OCI-LY1 (cell line): ENCODE results near the gene RAPGEF5.

ENCODE experiments used
- EZH2 ChIP-seq: fragments of 200-600 bp; sonication (generic), shearing (Covaris generic); IDR thresholded peaks from 2 replicates; pipeline ENCODE4 v1.8.0; 2017; ENCODE audit warnings: borderline replicate concordance, mixed run types, mild to moderate bottlenecking, antibody characterized with exemption, low read length, moderate library complexity, mixed read lengths
- TF ChIP-seq, protein P1 (sequence below): fragments of 200-600 bp; sonication (generic), shearing (Covaris generic); IDR thresholded peaks from 2 replicates; pipeline ENCODE4 v1.5.1; 2017; ENCODE audit warnings: mild to moderate bottlenecking, antibody characterized with exemption, low read length, moderate library complexity, mixed read lengths

DNA sequence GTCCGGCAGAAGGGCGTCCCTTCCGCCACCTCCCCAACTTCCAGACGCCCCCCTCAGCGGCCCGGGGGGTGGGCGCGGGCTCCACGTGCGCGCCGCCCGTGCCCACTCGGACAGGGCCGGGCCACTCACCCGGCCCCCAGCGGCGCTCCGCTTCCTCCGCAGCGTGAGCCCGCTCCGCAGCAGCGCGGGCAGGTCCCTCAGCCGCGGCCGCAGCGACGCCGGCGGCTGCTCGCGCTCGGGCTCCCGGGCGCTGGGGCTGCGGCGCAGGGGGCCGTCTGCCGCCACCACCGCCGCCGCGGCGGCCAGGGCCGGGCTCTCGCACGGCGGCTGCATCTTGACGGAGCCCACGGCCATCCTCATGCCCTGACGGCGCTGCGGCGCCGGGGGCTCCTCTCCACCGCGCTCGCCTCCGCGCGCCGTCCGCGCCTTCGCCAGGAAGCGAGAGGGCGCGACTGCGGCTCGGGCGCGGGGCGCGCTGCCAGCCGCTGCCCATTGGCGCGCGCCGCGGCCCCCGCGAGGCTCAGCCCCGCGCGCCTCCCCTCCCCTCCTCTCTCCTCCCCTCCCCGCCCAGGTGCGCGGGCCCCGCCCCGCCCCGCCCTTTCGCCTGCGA lies at the start of gene RAPGEF5:
- TF ChIP-seq, protein P1, sequence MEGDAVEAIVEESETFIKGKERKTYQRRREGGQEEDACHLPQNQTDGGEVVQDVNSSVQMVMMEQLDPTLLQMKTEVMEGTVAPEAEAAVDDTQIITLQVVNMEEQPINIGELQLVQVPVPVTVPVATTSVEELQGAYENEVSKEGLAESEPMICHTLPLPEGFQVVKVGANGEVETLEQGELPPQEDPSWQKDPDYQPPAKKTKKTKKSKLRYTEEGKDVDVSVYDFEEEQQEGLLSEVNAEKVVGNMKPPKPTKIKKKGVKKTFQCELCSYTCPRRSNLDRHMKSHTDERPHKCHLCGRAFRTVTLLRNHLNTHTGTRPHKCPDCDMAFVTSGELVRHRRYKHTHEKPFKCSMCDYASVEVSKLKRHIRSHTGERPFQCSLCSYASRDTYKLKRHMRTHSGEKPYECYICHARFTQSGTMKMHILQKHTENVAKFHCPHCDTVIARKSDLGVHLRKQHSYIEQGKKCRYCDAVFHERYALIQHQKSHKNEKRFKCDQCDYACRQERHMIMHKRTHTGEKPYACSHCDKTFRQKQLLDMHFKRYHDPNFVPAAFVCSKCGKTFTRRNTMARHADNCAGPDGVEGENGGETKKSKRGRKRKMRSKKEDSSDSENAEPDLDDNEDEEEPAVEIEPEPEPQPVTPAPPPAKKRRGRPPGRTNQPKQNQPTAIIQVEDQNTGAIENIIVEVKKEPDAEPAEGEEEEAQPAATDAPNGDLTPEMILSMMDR, result no peak
- no peak for TF ChIP-seq EZH2
